ENCODE data around the gene PIAS4.
A peak's percentile ranks its signal among the peaks of the same experiment; 100 is the strongest.

The PIAS4 gene

GRCh38 chr19:3969435-3970312 lies 37.9 kb upstream of the PIAS4 start:
- ATAC-seq, result peak; percentile 20
- TF ChIP-seq, protein P1, sequence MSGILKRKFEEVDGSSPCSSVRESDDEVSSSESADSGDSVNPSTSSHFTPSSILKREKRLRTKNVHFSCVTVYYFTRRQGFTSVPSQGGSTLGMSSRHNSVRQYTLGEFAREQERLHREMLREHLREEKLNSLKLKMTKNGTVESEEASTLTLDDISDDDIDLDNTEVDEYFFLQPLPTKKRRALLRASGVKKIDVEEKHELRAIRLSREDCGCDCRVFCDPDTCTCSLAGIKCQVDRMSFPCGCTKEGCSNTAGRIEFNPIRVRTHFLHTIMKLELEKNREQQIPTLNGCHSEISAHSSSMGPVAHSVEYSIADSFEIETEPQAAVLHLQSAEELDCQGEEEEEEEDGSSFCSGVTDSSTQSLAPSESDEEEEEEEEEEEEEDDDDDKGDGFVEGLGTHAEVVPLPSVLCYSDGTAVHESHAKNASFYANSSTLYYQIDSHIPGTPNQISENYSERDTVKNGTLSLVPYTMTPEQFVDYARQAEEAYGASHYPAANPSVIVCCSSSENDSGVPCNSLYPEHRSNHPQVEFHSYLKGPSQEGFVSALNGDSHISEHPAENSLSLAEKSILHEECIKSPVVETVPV (CRISPR knock-in tag; IDR thresholded peaks at IDR 0.05), result no peak
- no peak for TF ChIP-seq PPARA (CRISPR knock-in tag; IDR thresholded peaks at IDR 0.05; ENCODE audit: borderline replicate concordance)

- peak; percentile 3; the same call in 1 of the 3 replicates for ATAC-seq
- TF ChIP-seq GLIS3 (CRISPR knock-in tag; IDR thresholded peaks at IDR 0.05) (no peak), ZC3H10 (CRISPR knock-in tag; IDR thresholded peaks at IDR 0.05) (no peak), TCF4 (CRISPR knock-in tag; IDR thresholded peaks at IDR 0.05; ENCODE audit: borderline replicate concordance) (no peak), BACH2 (CRISPR knock-in tag; IDR thresholded peaks at IDR 0.05; ENCODE audit: borderline replicate concordance) (no peak), RARB (CRISPR knock-in tag; IDR thresholded peaks at IDR 0.05) (no peak), ZNF565 (CRISPR knock-in tag; conservative IDR thresholded peaks at IDR 0.05; ENCODE audit: low read depth) (no peak), OSR1 (CRISPR knock-in tag; IDR thresholded peaks at IDR 0.05) (no peak), ZNF8 (CRISPR knock-in tag; IDR thresholded peaks at IDR 0.05) (no peak), CSDC2 (CRISPR knock-in tag; IDR thresholded peaks at IDR 0.05) (no peak), TOX (CRISPR knock-in tag; IDR thresholded peaks at IDR 0.05; ENCODE audit: borderline replicate concordance) (no peak), ZFP3 (CRISPR knock-in tag; IDR thresholded peaks at IDR 0.05) (no peak), CREB5 (CRISPR knock-in tag; IDR thresholded peaks at IDR 0.05; ENCODE audit: low read depth) (no peak), ARNTL (CRISPR knock-in tag; IDR thresholded peaks at IDR 0.05; ENCODE audit: borderline replicate concordance, low read depth) (no peak), PATZ1 (CRISPR knock-in tag; IDR thresholded peaks at IDR 0.05; ENCODE audit: borderline replicate concordance) (no peak), SNAI2 (CRISPR knock-in tag; IDR thresholded peaks at IDR 0.05) (no peak), ZFP30 (CRISPR knock-in tag; IDR thresholded peaks at IDR 0.05) (no peak)
- TF ChIP-seq, protein P1 (CRISPR knock-in tag; IDR thresholded peaks at IDR 0.05), result no peak
- TF ChIP-seq, protein P2, sequence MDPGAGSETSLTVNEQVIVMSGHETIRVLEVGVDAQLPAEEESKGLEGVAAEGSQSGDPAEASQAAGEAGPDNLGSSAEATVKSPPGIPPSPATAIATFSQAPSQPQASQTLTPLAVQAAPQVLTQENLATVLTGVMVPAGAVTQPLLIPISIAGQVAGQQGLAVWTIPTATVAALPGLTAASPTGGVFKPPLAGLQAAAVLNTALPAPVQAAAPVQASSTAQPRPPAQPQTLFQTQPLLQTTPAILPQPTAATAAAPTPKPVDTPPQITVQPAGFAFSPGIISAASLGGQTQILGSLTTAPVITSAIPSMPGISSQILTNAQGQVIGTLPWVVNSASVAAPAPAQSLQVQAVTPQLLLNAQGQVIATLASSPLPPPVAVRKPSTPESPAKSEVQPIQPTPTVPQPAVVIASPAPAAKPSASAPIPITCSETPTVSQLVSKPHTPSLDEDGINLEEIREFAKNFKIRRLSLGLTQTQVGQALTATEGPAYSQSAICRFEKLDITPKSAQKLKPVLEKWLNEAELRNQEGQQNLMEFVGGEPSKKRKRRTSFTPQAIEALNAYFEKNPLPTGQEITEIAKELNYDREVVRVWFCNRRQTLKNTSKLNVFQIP (CRISPR knock-in tag; IDR thresholded peaks at IDR 0.05; ENCODE audit: borderline replicate concordance, low read depth), result no peak
These were observed 37.2 kb upstream of the PIAS4 start for GRCh38 chr19:3970313-3970807.

GRCh38 chr19:3970808-3971598 lies 36.5 kb upstream of the PIAS4 start, which contains the start of gene DAPK3:
Gene DAPK3 (minus strand): TSS chr19:3971099. CDS start chr19:3969735, 1,364 bp downstream.
- peak; percentile 77 for ATAC-seq
- TF ChIP-seq, protein P2 (CRISPR knock-in tag; IDR thresholded peaks at IDR 0.05; ENCODE audit: borderline replicate concordance, low read depth), result no peak
- 0 out of 2 replicates have a peak, but pooled peaks have one; percentile 31 for TF ChIP-seq ZFP3 (CRISPR knock-in tag; IDR thresholded peaks at IDR 0.05)
